K562 (cell line): ENCODE data around the gene ALDH18A1. TPM values are rescaled to one million over a fixed set of nuclear protein-coding genes. Genes with fewer than 3 reads are reported as not detected.
A peak's percentile ranks its signal among the peaks of the same experiment; 100 is the strongest.

Experiments used
- ARID1B ChIP-seq: fragments of 450-650 bp; IDR thresholded peaks from 2 replicates; pipeline ENCODE4 v1.6.1; 2016; ENCODE audit warnings: antibody characterized with exemption, mild to moderate bottlenecking, inconsistent platforms
- CBFA2T2 ChIP-seq: fragments of 450-650 bp; conservative IDR thresholded peaks from 2 replicates; pipeline ENCODE4 v1.6.1; 2017; ENCODE audit warnings: mild to moderate bottlenecking
- CBX3 ChIP-seq, 2 experiments: IDR thresholded peaks; 1 replicate in 1 of 2; 2 replicates in 1 of 2; pipeline ENCODE4 v1.6.1; 2012; ENCODE audit warnings: inconsistent platforms in 2 of 2, low read length in 2 of 2, borderline replicate concordance in 1 of 2, control low read depth in 1 of 2
- CC2D1A ChIP-seq: fragments of 450-650 bp; IDR thresholded peaks from 2 replicates; pipeline ENCODE4 v1.6.1; 2017; ENCODE audit warnings: mild to moderate bottlenecking
- ESRRA ChIP-seq: fragments of 450-650 bp; IDR thresholded peaks from 2 replicates; pipeline ENCODE4 v1.6.1; 2014; ENCODE audit warnings: low read depth, mild to moderate bottlenecking, moderate library complexity, borderline replicate concordance
- MGA ChIP-seq: fragments of 450-650 bp; IDR thresholded peaks from 2 replicates; pipeline ENCODE4 v1.6.1; 2016; ENCODE audit warnings: mild to moderate bottlenecking, moderate library complexity
- NELFE ChIP-seq: IDR thresholded peaks from 2 replicates; pipeline ENCODE4 v1.6.1; 2011; ENCODE audit warnings: mild to moderate bottlenecking; ENCODE audit not compliant: insufficient read depth, insufficient read length
- NEUROD1 ChIP-seq: fragments of 150-350 bp; IDR thresholded peaks from 2 replicates; pipeline ENCODE4 v1.6.1; 2014; ENCODE audit warnings: borderline replicate concordance, low read length, low read depth; ENCODE audit not compliant: partially characterized antibody
- PML ChIP-seq: IDR thresholded peaks from 2 replicates; pipeline ENCODE4 v1.6.1; 2012; ENCODE audit warnings: low read length, inconsistent platforms
- POLR2AphosphoS5 ChIP-seq: IDR thresholded peaks from 2 replicates; pipeline ENCODE4 v1.6.1; 2011; ENCODE audit warnings: mild to moderate bottlenecking, low read depth, low read length, moderate library complexity; ENCODE audit not compliant: control insufficient read depth, insufficient read depth
- SIN3B ChIP-seq: fragments of 450-650 bp; IDR thresholded peaks from 2 replicates; pipeline ENCODE4 v1.6.1; 2017; ENCODE audit warnings: low read depth, mild to moderate bottlenecking, moderate library complexity
- SRSF3 ChIP-seq: fragments of 200-400 bp; formaldehyde crosslinking; IDR thresholded peaks from 2 replicates; pipeline ENCODE4 v1.6.1; 2016; ENCODE audit warnings: mild to moderate bottlenecking, low read length, moderate library complexity; ENCODE audit not compliant: insufficient read depth
- SRSF9 ChIP-seq: fragments of 200-400 bp; formaldehyde crosslinking; IDR thresholded peaks from 2 replicates; pipeline ENCODE4 v1.6.1; 2017; ENCODE audit warnings: low read depth, low read length, borderline replicate concordance
- TARDBP ChIP-seq: fragments of 450-650 bp; IDR thresholded peaks from 2 replicates; pipeline ENCODE4 v1.6.1; 2016
- TCF3 ChIP-seq: sonication (generic); formaldehyde crosslinking; IDR thresholded peaks from 2 replicates; pipeline ENCODE4 v1.4.0; 2020; ENCODE audit warnings: mild to moderate bottlenecking, missing genetic modification reagents
- ZNF395 ChIP-seq: fragments of 200-800 bp; sonication (Bioruptor generic); IDR thresholded peaks from 2 replicates; pipeline ENCODE4 v1.6.1; 2017; ENCODE audit warnings: missing genetic modification characterization, missing compliant biosample characterization
- ZNF589 ChIP-seq: fragments of 200-800 bp; sonication (Bioruptor generic); IDR thresholded peaks from 2 replicates; pipeline ENCODE4 v1.6.1; 2016; ENCODE audit warnings: low read depth, missing genetic modification characterization, missing compliant biosample characterization
- polyA plus RNA-seq, 8 experiments: library from polyadenylated mRNA; depleted of rRNA in 4 of 8; stranded (reverse) in 5 of 8; unstranded in 3 of 8; fragments of >200 nt; fragmentation: Nextera tagmentation in 2 of 8; fragmentation: Illumina TruSeq in 1 of 8; extraction: Ambion mirVana in 2 of 8; extraction: Trizol in 1 of 8; gene quantifications; 2 replicates each; pipeline versions ENCODE4 v1.2.1 to v1.2.3, GENCODE V29; 2011 to 2014; ENCODE audit warnings: inconsistent platforms in 1 of 8, missing spikeins in 1 of 8
- total RNA-seq, 7 experiments: library from RNA; depleted of rRNA in 6 of 7; stranded (reverse); fragments of >200 nt in 6 of 7; fragmentation: Illumina TruSeq in 2 of 7; extraction: Trizol in 2 of 7; gene quantifications; 2 replicates each; pipeline versions ENCODE4 v1.2.1 to v1.2.3, GENCODE V29; 2011 to 2021; ENCODE audit warnings: low replicate concordance in 1 of 7

The ALDH18A1 gene
- total and polyA plus RNA-seq, 9 of the 15 experiments (the other 6 are each of a cell fraction or from before 2014, with no cell fraction given): 12.0 to 83.3 (median 43.8) TPM

GRCh38 chr10:95664543-95664942, 8.0 kb upstream of the ALDH18A1 start (continued):
- TF ChIP-seq MGA: no peak
- TF ChIP-seq SRSF9: no peak
- TF ChIP-seq NEUROD1: no peak
- TF ChIP-seq TARDBP: no peak
- TF ChIP-seq ZNF395 (CRISPR knock-in tag): no peak
- peak; percentile 89 for TF ChIP-seq CBFA2T2
- TF ChIP-seq CC2D1A: peak; percentile 92; the same call in 1 of the 2 replicates
- TF ChIP-seq SIN3B: no peak
- TF ChIP-seq PML: peak; percentile 63
- TF ChIP-seq POLR2AphosphoS5: peak; percentile 58; the same call in 1 of the 2 replicates
- no peak for TF ChIP-seq CBX3 (IDR thresholded peaks at IDR 0.05; ENCODE audit: borderline replicate concordance in 1 of 2, low read length in 2 of 2)
- TF ChIP-seq TCF3 (CRISPR knock-in tag): peak; percentile 85
- no peak for TF ChIP-seq ESRRA
- TF ChIP-seq NELFE: no peak
- TF ChIP-seq ZNF589 (CRISPR knock-in tag): no peak
- no peak for TF ChIP-seq SRSF3
- TF ChIP-seq ARID1B: peak; percentile 87
